Hepatocyte (in vitro differentiated cells): ENCODE results near the gene CFAP92.

Experiments used
- CTCF ChIP-seq: fragments of 200-600 bp; sonication (generic); IDR thresholded peaks from 2 replicates; pipeline ENCODE4 v1.5.1; 2016; ENCODE audit warnings: antibody characterized with exemption, mild to moderate bottlenecking; ENCODE audit not compliant: poor library complexity
- EZH2 ChIP-seq: fragments of 200-600 bp; sonication (generic); IDR thresholded peaks from 2 replicates; pipeline ENCODE4 v1.6.1; 2016; ENCODE audit warnings: antibody characterized with exemption, mild to moderate bottlenecking, borderline replicate concordance
- EZH2phosphoT487 ChIP-seq: fragments of 200-600 bp; sonication (generic); IDR thresholded peaks from one replicate; pipeline ENCODE4 v1.6.1; 2018; ENCODE audit warnings: antibody characterized with exemption, mild to moderate bottlenecking, low read depth, moderate library complexity; ENCODE audit not compliant: unreplicated experiment, severe bottlenecking

- TF ChIP-seq CTCF, result no peak
- no peak for TF ChIP-seq EZH2
- TF ChIP-seq EZH2phosphoT487, result no peak
These were observed 70.9 kb downstream of the CFAP92 start for GRCh38 chr3:128922804-128923459.
